ENCODE data around the gene PTH1R.

GRCh38 chr3:46864061-46864881 lies 13.2 kb upstream of the PTH1R start:
- peak in 1 of 2 donors; percentile 2 for TF ChIP-seq CTCF (conservative IDR thresholded peaks at IDR 0.05 in 1 of 2, IDR thresholded peaks at IDR 0.05 in 1 of 2; ENCODE audit: extremely low read depth in 1 of 2, insufficient read depth in 1 of 2, low read depth in 1 of 2, low read length in 2 of 2)
- no peak for TF ChIP-seq EZH2 (IDR thresholded peaks at IDR 0.05; ENCODE audit: borderline replicate concordance, low read length)

Data from mammary epithelial cell (primary cell).